GM19372 (cell line): ENCODE data around the gene TBL1X.
"Not testable (repeated sequence)": the region's sequence is repeated elsewhere in the genome, so short reads cannot be mapped to it uniquely, and the experiment has no call there.

Experiments
- ATAC-seq: cut with Tn5 transposase; IDR thresholded peaks from one replicate; pipeline ENCODE4 v1.9.1; 2021; ENCODE audit warnings: mild to moderate bottlenecking, low read depth, moderate library complexity; ENCODE audit not compliant: unreplicated experiment

Gene TBL1X

GRCh38 chrX:9530848-9531274 lies 66.0 kb downstream of the TBL1X start:
- ATAC-seq, result peak; percentile 77

- no peak for ATAC-seq
Measured at GRCh38 chrX:9532349-9532748, 67.5 kb downstream of the TBL1X start.

GRCh38 chrX:9533611-9534010 lies 68.8 kb downstream of the TBL1X start:
- ATAC-seq, result no peak

GRCh38 chrX:9534686-9535085 lies 69.8 kb downstream of the TBL1X start:
- no peak for ATAC-seq

- no peak for ATAC-seq
Measured at GRCh38 chrX:9535101-9535500, 70.2 kb downstream of the TBL1X start.

GRCh38 chrX:9536156-9536555 lies 71.3 kb downstream of the TBL1X start:
- ATAC-seq, result not testable (repeated sequence)

- ATAC-seq, result no peak
Measured at GRCh38 chrX:9537781-9538180, 72.9 kb downstream of the TBL1X start.

- ATAC-seq, result no peak
Measured at GRCh38 chrX:9538544-9539045, 73.7 kb downstream of the TBL1X start.

GRCh38 chrX:9539605-9540387 lies 74.9 kb downstream of the TBL1X start:
- ATAC-seq, result no peak

- ATAC-seq, result no peak
Measured at GRCh38 chrX:9542106-9542760, 77.4 kb downstream of the TBL1X start.

GRCh38 chrX:9542761-9543111 lies 77.9 kb downstream of the TBL1X start:
- no peak for ATAC-seq

GRCh38 chrX:9555354-9555753 lies 90.5 kb downstream of the TBL1X start:
- ATAC-seq, result no peak

GRCh38 chrX:9557091-9557490 lies 92.2 kb downstream of the TBL1X start:
- no peak for ATAC-seq

- no peak for ATAC-seq
Measured at GRCh38 chrX:9557521-9557920, 92.7 kb downstream of the TBL1X start.

- ATAC-seq, result no peak
Measured at GRCh38 chrX:9558615-9559014, 93.8 kb downstream of the TBL1X start.

- no peak for ATAC-seq
Measured at GRCh38 chrX:9560219-9560618, 95.4 kb downstream of the TBL1X start.

GRCh38 chrX:9561199-9561598 lies 96.3 kb downstream of the TBL1X start:
- no peak for ATAC-seq

- ATAC-seq, result no peak
Measured at GRCh38 chrX:9562851-9563250, 98.0 kb downstream of the TBL1X start.

- ATAC-seq, result no peak
Measured at GRCh38 chrX:9566150-9566621, 101.3 kb downstream of the TBL1X start.

- ATAC-seq, result no peak
Measured at GRCh38 chrX:9569876-9570301, 105.0 kb downstream of the TBL1X start.

- ATAC-seq, result no peak
Measured at GRCh38 chrX:9573282-9574106, 108.6 kb downstream of the TBL1X start.
